HG03039 (cell line): Measurements from ENCODE around the gene ASB13.

Experiments used
- ATAC-seq: cut with Tn5 transposase; IDR thresholded peaks from one replicate; pipeline ENCODE4 v1.9.1; 2021; ENCODE audit warnings: mild to moderate bottlenecking, moderate library complexity; ENCODE audit not compliant: unreplicated experiment

ASB13 gene

DNA sequence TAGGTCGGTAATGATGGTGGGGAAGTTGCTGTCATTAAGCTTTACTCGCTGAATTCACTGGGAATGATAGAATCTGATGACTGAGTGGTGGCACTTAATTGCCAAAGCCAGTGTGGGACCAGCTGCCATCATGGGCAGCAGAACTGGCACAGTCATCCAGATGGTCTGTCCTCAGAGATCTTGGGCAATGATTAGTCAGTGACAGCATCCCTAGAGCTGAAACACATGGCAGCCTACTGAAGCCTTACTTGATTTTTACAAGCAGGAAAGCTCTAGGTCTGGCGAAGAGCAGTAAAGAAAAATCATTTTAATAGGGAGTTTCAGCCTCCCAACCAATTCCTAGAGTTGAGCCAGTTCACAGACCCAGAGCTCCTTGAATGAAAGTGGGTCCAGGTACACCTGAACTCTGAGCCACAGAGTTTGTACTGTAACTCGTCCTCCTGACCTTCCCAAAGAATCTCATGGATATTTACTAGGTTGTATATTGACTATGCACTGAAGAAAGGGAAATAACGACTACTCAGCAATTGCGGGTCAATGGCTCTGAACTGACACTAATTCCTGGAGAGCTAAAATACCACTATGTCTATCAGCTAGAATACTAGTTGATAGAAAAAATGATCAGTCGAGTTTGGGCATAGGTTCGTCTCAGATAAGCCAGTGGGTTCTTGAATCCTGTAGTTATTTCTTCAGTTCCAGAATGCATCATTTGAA lies 4.4 kb upstream of the ASB13 start:
- ATAC-seq, result no peak

DNA sequence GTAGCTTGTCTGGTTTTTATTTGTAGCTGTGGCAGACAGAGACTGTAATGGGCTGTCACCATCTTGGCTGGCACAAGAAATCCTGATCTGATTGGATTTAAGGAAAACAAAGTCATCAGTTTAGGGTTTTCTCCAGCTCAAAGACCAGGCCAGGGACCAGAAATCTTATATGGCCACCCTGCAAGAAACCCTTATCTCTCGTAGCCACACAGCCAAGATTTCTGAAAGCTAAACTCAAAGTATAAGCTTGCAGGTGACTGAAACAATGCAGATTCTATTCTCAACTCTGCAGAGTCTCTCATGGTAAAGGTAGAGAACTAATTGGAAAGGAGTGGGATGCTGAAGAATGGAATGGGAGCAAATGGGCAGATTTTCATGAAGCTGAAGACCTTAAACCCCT lies 3.2 kb upstream of the ASB13 start:
- no peak for ATAC-seq

DNA sequence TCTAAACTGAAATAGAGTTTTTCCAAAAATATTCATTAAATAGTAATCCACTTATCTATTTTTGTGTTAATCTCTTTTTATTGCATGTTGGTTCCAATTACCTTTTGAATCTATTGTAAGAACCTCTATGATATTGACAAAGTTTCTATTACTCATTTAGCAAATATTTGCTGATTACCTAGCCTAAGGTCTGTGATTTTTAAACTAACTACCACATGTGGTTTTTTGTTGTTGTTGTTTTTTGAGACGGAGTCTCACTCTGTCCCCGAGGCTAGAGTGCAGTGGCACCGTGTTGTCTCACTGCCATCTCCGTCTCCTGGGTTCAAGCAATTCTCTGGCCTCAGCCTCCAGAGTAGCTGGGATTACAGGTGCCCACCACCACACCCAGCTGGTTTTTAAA lies 2.0 kb upstream of the ASB13 start:
- ATAC-seq, result no peak

GRCh38 chr10:5666841-5667630 lies 641 bp upstream of the ASB13 start:
- no peak for ATAC-seq

GRCh38 chr10:5665373-5666007 lies 905 bp downstream of the ASB13 start:
- no peak for ATAC-seq

GRCh38 chr10:5663692-5664427 lies 2.5 kb downstream of the ASB13 start:
- ATAC-seq, result no peak

DNA sequence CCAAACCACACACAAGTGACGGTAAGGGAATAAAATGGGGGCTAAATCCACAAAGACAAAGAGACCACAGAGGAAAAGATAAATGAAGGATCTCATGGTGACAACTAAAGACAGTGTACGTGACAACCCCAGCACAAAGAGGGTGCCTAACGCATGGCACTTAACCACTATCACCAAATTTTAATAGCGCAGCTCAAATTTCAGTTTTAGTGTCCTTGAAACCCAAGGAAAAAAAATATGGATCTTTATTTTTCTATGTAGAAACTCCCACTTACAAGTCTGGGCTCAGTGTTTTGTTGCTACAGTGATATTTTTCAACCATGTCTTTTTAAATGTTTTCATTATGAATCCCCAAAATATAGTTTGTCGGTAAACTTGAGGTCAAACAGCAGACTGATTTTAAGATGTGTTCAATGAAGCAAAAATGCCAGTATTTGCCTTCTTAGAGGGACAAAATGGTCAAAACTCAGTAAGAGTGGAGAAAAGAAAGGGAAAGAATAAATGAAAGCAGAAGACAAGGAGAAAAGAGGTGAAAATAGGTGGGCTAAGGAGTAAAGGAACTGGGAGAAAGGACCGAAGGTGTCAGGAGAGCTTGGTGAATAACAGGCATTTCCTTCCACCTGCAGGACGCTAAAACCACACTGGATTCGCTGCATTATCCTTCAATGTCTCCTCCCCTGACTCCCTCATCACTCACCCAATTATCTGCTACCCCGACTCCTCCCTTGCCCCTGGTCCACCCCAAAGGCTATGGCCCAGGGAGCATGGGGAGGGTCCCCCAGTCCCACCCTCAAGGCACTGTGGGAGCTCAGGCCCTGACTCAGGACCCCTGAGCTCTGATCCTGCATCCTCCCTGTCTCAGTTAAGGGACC lies 3.5 kb downstream of the ASB13 start:
- ATAC-seq, result no peak

DNA sequence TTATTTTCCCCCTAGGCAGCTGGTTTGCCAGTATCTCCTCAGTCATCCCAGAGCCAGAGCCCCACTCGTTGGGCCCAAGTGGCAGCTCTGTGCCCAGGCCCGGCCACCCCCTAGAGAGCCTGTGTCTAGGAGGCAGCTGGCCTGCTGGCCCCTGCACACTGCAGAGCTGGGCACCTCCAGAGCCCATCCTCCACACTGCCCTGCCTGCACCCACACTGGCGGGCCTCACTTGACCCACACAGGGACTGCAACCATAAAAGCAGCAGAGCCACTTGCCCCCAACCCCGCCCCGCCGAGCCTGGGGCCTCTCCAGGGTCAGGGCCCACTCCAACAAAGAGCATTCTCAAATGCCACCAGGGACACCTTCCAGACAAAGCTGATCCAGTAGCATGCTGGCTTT lies 5.4 kb downstream of the ASB13 start:
- no peak for ATAC-seq

- ATAC-seq, result no peak
These were observed 6.5 kb downstream of the ASB13 start for GRCh38 chr10:5659702-5660528.

DNA sequence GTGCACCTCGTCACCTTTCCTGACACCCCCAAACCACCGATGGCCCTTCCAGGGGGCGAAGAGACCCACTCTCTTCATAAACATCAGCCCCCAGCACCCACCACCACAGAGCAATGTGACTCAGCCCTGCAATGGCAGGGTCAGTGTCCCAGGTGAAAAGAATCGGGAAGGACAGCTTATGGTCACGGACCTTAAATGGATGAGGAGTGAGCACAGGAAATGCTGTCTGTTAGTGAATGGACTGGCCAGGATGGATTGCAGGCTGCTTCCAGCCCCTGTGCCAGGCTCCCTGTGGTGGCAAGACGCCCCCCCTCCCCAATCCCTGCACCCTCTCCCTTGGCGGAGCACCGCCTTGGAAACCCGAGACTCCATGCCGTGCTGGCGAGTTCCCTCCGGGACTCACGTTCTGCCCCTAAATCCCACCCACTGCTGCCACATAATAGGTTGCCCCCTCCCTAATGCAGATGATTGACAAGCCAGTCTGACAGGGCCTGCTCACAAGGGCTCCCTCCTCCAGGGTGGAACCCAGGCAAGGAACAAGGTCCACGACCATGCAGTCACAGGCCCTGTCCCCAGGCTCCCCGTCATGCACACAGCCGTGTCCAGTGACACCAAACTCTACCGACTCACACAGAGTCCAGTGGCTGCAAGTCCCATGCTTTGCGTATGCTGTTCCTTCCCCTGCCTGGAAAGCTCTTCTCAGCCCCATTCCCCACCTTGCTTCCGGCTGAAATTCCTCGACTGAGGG lies 7.3 kb downstream of the ASB13 start:
- no peak for ATAC-seq

DNA sequence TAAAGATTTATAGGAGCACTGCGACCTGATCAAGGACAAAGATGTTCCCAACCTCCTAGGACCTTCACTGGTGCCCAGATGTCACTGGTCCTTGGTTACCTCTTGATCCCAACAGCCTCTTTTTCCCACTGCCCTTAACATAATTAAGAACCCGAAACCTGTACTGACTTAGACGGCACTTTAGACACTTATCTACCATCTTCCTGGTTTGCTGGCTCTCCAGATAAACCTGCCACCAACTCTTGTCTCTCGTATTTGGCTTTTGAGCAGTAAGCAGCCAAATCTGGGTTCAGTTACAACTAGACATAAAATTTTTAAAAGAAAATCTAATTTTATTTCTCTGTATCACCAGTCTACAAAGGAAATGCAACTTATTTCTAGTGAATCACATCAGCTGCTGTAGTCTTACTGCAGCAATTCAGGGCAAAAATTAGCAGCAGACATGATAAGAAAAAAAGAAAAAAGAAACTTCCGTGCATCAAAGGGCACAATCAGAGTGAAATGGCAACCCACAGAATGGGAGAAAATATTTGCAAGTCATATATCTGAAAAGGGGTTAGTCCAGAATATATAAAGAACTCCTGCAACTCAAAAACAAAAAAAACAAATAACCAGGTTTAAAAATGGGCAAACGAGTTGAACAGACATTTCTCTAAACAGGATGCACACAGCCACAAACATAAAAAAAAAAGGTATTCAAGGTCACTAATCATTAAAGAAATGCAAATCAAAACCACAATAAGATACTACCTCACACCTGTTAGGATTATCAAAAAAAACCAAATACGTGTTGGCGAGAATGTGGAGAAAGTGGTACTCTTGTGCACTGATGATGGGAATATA lies 9.4 kb downstream of the ASB13 start:
- no peak for ATAC-seq

- ATAC-seq, result no peak
These were observed 11.3 kb downstream of the ASB13 start for GRCh38 chr10:5655121-5655520.

GRCh38 chr10:5654218-5654755 lies 12.1 kb downstream of the ASB13 start:
- ATAC-seq, result no peak

GRCh38 chr10:5652746-5653145 lies 13.6 kb downstream of the ASB13 start:
- ATAC-seq, result no peak

DNA sequence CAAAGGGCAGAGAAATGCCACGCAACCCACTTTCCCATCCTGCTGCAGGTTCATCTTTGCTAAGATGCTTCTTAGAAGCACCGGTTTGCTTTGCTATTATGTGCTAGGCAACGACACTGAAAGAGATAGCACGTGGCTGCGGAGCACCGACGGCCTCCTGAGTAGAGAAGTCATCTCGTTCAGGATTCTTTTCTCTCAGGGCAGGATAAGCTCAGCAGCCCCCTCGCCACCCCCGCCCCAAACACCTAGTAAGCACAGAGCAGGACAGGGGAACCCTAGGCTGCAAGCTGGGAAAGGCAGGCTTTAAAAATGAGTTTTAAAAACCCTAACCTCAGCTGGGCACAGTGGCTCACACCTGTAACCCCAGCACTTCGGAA lies 15.0 kb downstream of the ASB13 start:
- no peak for ATAC-seq

DNA sequence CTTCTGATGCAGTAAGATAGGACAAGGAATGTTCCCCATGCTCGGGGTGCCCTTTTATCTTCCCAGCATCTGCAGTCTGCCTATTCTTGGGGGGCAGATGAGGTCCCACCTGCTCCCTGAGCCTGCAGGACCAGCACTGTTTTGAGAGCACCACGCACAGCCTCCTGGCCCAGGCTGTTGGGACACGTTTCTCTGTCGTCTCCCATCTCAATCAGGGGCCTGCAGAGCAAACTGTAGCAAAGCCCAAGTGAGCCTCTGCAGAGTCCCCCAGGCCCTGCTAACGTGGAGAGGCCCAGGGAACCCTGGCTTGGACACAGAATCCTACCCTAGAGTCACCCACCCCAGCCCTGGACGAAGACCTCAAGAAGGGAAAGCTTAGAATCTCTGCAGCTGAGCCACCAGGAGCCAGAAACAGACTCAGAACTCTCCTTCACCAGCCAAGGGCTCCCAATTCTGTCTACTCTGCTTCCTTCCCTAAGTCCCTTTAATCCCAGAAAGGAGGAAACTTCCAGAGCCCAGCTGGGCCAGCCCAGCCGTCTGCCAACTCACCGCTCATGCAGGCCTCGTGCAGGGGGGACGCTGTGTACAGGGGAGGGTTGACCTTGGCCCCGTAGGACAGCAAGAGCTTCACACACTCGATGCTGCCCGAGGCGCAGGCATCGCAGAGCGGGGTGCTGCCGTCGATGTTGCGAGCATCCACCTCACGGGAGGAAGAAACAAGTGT lies 15.6 kb downstream of the ASB13 start:
- ATAC-seq, result no peak

DNA sequence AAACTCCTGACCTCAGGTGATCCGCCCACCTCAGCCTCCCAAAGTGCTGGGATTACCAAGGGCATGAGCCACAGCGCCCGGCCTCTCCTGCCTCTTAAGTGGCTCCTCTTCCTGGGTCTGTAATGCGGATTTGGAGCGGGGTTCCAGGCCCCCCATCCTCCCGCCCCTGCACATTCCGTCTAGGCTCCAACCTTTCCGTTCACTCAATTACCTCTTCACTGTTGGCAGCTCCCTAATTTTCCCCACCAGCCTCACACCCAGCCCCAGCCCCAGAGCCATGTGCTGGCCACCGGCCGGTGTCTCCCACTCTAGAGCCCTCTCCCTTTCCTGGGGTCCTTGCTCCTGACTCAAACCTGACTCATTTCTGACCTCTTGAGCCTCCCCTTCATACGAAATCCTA lies 16.6 kb downstream of the ASB13 start:
- no peak for ATAC-seq
